IMR-90 (cell line): ENCODE results near the gene NDUFB4. TPM values are rescaled to one million over a fixed set of nuclear protein-coding genes. Genes with fewer than 3 reads are reported as not detected.

Experiments
- ATAC-seq: fragments of 200-7000 bp; cut with Tn5 transposase; 2 replicates; pipeline ENCODE4 v1.9.1; 2020; ENCODE audit warnings: low read depth, mild to moderate bottlenecking, moderate library complexity
- BruUV-seq: library from RNA; stranded (reverse); fragments of 400-500 nt; replicated peaks from 2 replicates; lab custom pipeline; 2021; lab: Mats Ljungman, UMichigan
- CTCF ChIA-PET: fragments of 300-600 bp; formaldehyde crosslinking; extraction: SDS; loops from one replicate; lab custom pipeline; 2021; ENCODE audit warnings: antibody characterized with exemption; lab: Yijun Ruan, JAX
- POLR2A ChIA-PET: fragments of 300-600 bp; sonication (Branson Sonifier 250); formaldehyde crosslinking; loops from one replicate; lab custom pipeline; 2022; ENCODE audit warnings: antibody characterized with exemption; ENCODE audit not compliant: unreplicated experiment; lab: Charles Lee
- DNase-seq: peaks from one replicate; pipeline ENCODE4 v3.0.0; 2013
- H2AFZ ChIP-seq: replicated peaks from 2 replicates; pipeline ENCODE3; 2013; ENCODE audit warnings: low read length, mild to moderate bottlenecking; ENCODE audit not compliant: poor library complexity
- H2AK5ac ChIP-seq: 2 replicates; pipeline ENCODE4 v1.6.1; 2013; ENCODE audit warnings: low read depth, low read length, inconsistent platforms
- H2AK9ac ChIP-seq: replicated peaks from 2 replicates; pipeline ENCODE3; 2013; ENCODE audit warnings: mild to moderate bottlenecking, low read depth, low read length, moderate library complexity; ENCODE audit not compliant: poor library complexity
- H2BK120ac ChIP-seq: 2 replicates; pipeline ENCODE4 v1.6.1; 2013; ENCODE audit warnings: low read depth, low read length, inconsistent platforms
- H2BK15ac ChIP-seq: 3 replicates; pipeline ENCODE4 v1.6.1; 2013; ENCODE audit warnings: low read depth, low read length, inconsistent platforms
- H2BK20ac ChIP-seq: 2 replicates; pipeline ENCODE4 v1.6.1; 2013; ENCODE audit warnings: low read depth, mild to moderate bottlenecking, inconsistent platforms, low read length, moderate library complexity
- H2BK5ac ChIP-seq: 2 replicates; pipeline ENCODE4 v1.6.1; 2013; ENCODE audit warnings: mild to moderate bottlenecking, low read depth, low read length, inconsistent platforms; ENCODE audit not compliant: poor library complexity, severe bottlenecking
- H3K14ac ChIP-seq: replicated peaks from 2 replicates; pipeline ENCODE4 v1.6.1; 2013; ENCODE audit warnings: low read depth, low read length, inconsistent platforms
- H3K18ac ChIP-seq: 2 replicates; pipeline ENCODE4 v1.6.1; 2013; ENCODE audit warnings: low read depth, low read length, control low read depth
- H3K23ac ChIP-seq: 2 replicates; pipeline ENCODE4 v1.6.1; 2013; ENCODE audit warnings: low read depth, low read length, inconsistent platforms
- H3K27ac ChIP-seq: 2 replicates; pipeline ENCODE4 v1.5.1; 2013; ENCODE audit warnings: mild to moderate bottlenecking, control low read depth, low read length; ENCODE audit not compliant: insufficient read depth
- H3K27me3 ChIP-seq: 2 replicates; pipeline ENCODE4 v1.6.1; 2013; ENCODE audit warnings: low read length; ENCODE audit not compliant: control insufficient read depth, insufficient read depth
- H3K36me3 ChIP-seq: 2 replicates; pipeline ENCODE4 v1.6.1; 2013; ENCODE audit warnings: low read length, mixed read lengths; ENCODE audit not compliant: control insufficient read depth, insufficient read depth
- H3K4ac ChIP-seq: 2 replicates; pipeline ENCODE4 v1.6.1; 2013; ENCODE audit warnings: low read depth, low read length, inconsistent platforms
- H3K4me1 ChIP-seq: 2 replicates; pipeline ENCODE4 v1.6.1; 2013; ENCODE audit warnings: low read length, mixed read lengths; ENCODE audit not compliant: control insufficient read depth, insufficient read depth
- H3K4me2 ChIP-seq: 2 replicates; pipeline ENCODE4 v1.6.1; 2013; ENCODE audit warnings: low read depth, mild to moderate bottlenecking, control low read depth, low read length, moderate library complexity
- H3K4me3 ChIP-seq: 2 replicates; pipeline ENCODE4 v1.5.1; 2013; ENCODE audit warnings: low read depth, mild to moderate bottlenecking, control low read depth, low read length, moderate library complexity; ENCODE audit not compliant: insufficient read depth
- H3K56ac ChIP-seq: 2 replicates; pipeline ENCODE4 v1.6.1; 2013; ENCODE audit warnings: low read length, inconsistent platforms; ENCODE audit not compliant: insufficient read depth; ENCODE audit errors: extremely low read depth
- H3K79me1 ChIP-seq, 2 experiments: 2 replicates each; pipeline ENCODE4 v1.6.1; 2013; ENCODE audit warnings: low read length in 2 of 2, inconsistent platforms in 1 of 2, low read depth in 1 of 2
- H3K9ac ChIP-seq: 2 replicates; pipeline ENCODE4 v1.6.1; 2013; ENCODE audit warnings: low read depth, low read length, control low read depth
- H3K9me1 ChIP-seq: 2 replicates; pipeline ENCODE4 v1.6.1; 2013; ENCODE audit warnings: low read length, inconsistent platforms; ENCODE audit not compliant: insufficient read depth
- H3K9me3 ChIP-seq: 2 replicates; pipeline ENCODE4 v1.6.1; 2013; ENCODE audit warnings: low read length; ENCODE audit not compliant: control insufficient read depth, insufficient read depth
- H4K20me1 ChIP-seq: 2 replicates; pipeline ENCODE4 v1.6.1; 2013; ENCODE audit warnings: low read length, inconsistent platforms; ENCODE audit not compliant: insufficient read depth
- H4K5ac ChIP-seq: 2 replicates; pipeline ENCODE4 v1.6.1; 2013; ENCODE audit warnings: mild to moderate bottlenecking, low read depth, low read length, control low read depth
- H4K8ac ChIP-seq, 2 experiments: 2 replicates each; pipeline ENCODE4 v1.6.1; 2013; ENCODE audit warnings: low read depth in 2 of 2, low read length in 2 of 2, control low read depth in 1 of 2, inconsistent platforms in 1 of 2
- H4K91ac ChIP-seq: 2 replicates; pipeline ENCODE4 v1.6.1; 2013; ENCODE audit warnings: low read depth, low read length, inconsistent platforms; ENCODE audit not compliant: insufficient read depth
- BHLHE40 ChIP-seq: fragments of 150-350 bp; IDR thresholded peaks from 2 replicates; pipeline ENCODE4 v1.6.1; 2016; ENCODE audit warnings: mild to moderate bottlenecking, low read depth, low read length
- CEBPB ChIP-seq: IDR thresholded peaks from 2 replicates; pipeline ENCODE4 v1.6.1; 2012; ENCODE audit warnings: low read depth, low read length, improper control_type of control experiment
- CHD1 ChIP-seq: IDR thresholded peaks from 2 replicates; pipeline ENCODE4 v1.6.1; 2012; ENCODE audit warnings: low read depth, low read length, improper control_type of control experiment
- FOS ChIP-seq: fragments of 150-350 bp; IDR thresholded peaks from 2 replicates; pipeline ENCODE4 v1.6.1; 2016; ENCODE audit warnings: low read depth, low read length
- MAFK ChIP-seq: IDR thresholded peaks from 2 replicates; pipeline ENCODE4 v1.6.1; 2012; ENCODE audit warnings: low read depth, low read length, improper control_type of control experiment
- MAZ ChIP-seq: IDR thresholded peaks from 2 replicates; pipeline ENCODE4 v1.6.1; 2012; ENCODE audit warnings: low read depth, mild to moderate bottlenecking, low read length, improper control_type of control experiment, moderate library complexity, borderline replicate concordance
- MXI1 ChIP-seq: IDR thresholded peaks from 2 replicates; pipeline ENCODE4 v1.6.1; 2012; ENCODE audit warnings: low read depth, mild to moderate bottlenecking, low read length, moderate library complexity, borderline replicate concordance
- NFE2L2 ChIP-seq: fragments of 150-350 bp; IDR thresholded peaks from 2 replicates; pipeline ENCODE4 v1.6.1; 2016; ENCODE audit warnings: low read depth, mild to moderate bottlenecking, low read length
- RAD21 ChIP-seq: IDR thresholded peaks from 2 replicates; pipeline ENCODE4 v1.6.1; 2012; ENCODE audit warnings: low read length, improper control_type of control experiment
- RCOR1 ChIP-seq: IDR thresholded peaks from 2 replicates; pipeline ENCODE4 v1.6.1; 2012; ENCODE audit warnings: mild to moderate bottlenecking, low read length, improper control_type of control experiment; ENCODE audit not compliant: insufficient replicate concordance
- RFX5 ChIP-seq: IDR thresholded peaks from 2 replicates; pipeline ENCODE4 v1.8.0; 2012; ENCODE audit warnings: low read depth, mild to moderate bottlenecking, low read length, moderate library complexity
- SMC3 ChIP-seq: fragments of 150-350 bp; IDR thresholded peaks from 2 replicates; pipeline ENCODE4 v1.6.1; 2016; ENCODE audit warnings: low read depth, mild to moderate bottlenecking, antibody characterized with exemption, low read length, moderate library complexity
- WGBS, 2 experiments: methylation state at CpG; one replicate each; pipeline versions ENCODE4 v1.1.5 to v1.1.7; 2013; ENCODE audit warnings: missing lambda C conversion rate in 2 of 2; ENCODE audit not compliant: insufficient read length in 1 of 2; ENCODE audit errors: extremely low coverage in 2 of 2; 5-methylcytosine and 5-hydroxymethylcytosine counted together
- dilution Hi-C: fragments of 300-500 bp; cut with HindIII; formaldehyde crosslinking; loops from one replicate; pipeline ENCODE4 v1.14.3; 2018; ENCODE audit warnings: low sequenced_read_pairs; ENCODE audit not compliant: unreplicated experiment
- in situ Hi-C: fragments of 300-500 bp; cut with MboI; formaldehyde crosslinking; loops from 3 replicates; pipeline ENCODE4 v1.14.3; 2019; ENCODE audit warnings: low sequenced_read_pairs, inconsistent platforms, mixed read lengths
- intact Hi-C: fragments of 100-400 bp; cut with micrococcal nuclease; formaldehyde crosslinking; loops from 2 replicates; pipeline ENCODE4 v1.10.0; 2022
- polyA plus RNA-seq, 3 experiments: library from polyadenylated mRNA; depleted of rRNA; stranded (reverse); fragments of >200 nt; gene quantifications; 2 replicates each; pipeline ENCODE4 v1.2.3, GENCODE V29; 2012; ENCODE audit warnings: low replicate concordance in 1 of 3
- total RNA-seq: library from RNA; depleted of rRNA; stranded (reverse); fragments of >200 nt; gene quantifications from 2 replicates; pipeline ENCODE4 v1.2.3, GENCODE V29; 2012
- TF ChIP-seq, protein P1 (sequence below): conservative IDR thresholded peaks from 2 replicates; pipeline ENCODE4 v1.5.1; 2012; ENCODE audit warnings: mild to moderate bottlenecking, low read depth, low read length, improper control_type of control experiment
- TF ChIP-seq, protein P2 (sequence below): fragments of 150-350 bp; IDR thresholded peaks from 2 replicates; pipeline ENCODE4 v1.6.1; 2016; ENCODE audit warnings: low read depth, mild to moderate bottlenecking, low read length, moderate library complexity, borderline replicate concordance

Gene NDUFB4
- total and polyA plus RNA-seq, 2 of the 4 experiments (the other 2 are of a cell fraction) = 53.9 to 278 TPM

DNA sequence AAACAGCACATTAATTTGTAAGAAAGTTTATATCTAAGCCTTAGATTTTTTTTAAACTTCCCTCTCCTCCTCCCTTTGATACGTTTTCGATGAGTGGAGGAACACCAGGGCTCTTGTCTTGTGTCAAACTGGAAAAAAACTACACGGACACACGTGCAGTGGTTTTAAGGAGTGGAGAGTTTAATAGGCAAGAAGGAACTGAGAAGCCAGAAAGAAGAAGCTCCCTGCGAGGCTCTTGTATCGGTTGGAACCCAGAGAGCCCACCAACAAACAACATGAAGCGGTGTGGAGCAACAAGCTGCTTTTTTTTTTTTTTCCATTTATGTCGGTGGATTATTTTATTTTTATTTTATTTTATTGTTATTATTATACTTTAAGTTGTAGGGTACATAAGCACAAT, 18.6 kb downstream of the NDUFB4 start:
- ChIA-PET POLR2A (interaction anchor here (0.6 kb wide), 1 partner anchor 884 kb away, joined by 3 read pairs; no protein-coding TSS in a partner anchor), CTCF (interaction anchor here (0.7 kb wide), 1 partner anchor 47 kb away, joined by 3 read pairs; no protein-coding TSS in a partner anchor)
- peaks cover 2% of the 10 kb centered on the region; the same call in 1 of the 2 replicates for H3K4me1 ChIP-seq
- H2BK5ac ChIP-seq = no peak overlapping the region
- H3K27me3 ChIP-seq = no peaks in the 10 kb centered on the region
- WGBS, 2 experiments = no CpG with 5 or more reads among the region's 8 CpGs
- H3K9me3 ChIP-seq = no peaks in the 10 kb centered on the region
- H2AFZ ChIP-seq = no peak overlapping the region
- no peaks in the 10 kb centered on the region for H3K79me1 ChIP-seq
- no peak overlapping the region for H3K4me3 ChIP-seq
- no peak for ATAC-seq
- no peak overlapping the region for H4K91ac ChIP-seq
- TF ChIP-seq FOS (no peak), CHD1 (no peak), RFX5 (no peak), MAFK (no peak), CEBPB (no peak), RAD21 (no peak), NFE2L2 (no peak), RCOR1 (no peak), MXI1 (no peak), BHLHE40 (no peak), MAZ (no peak), SMC3 (no peak)
- TF ChIP-seq, protein P1, sequence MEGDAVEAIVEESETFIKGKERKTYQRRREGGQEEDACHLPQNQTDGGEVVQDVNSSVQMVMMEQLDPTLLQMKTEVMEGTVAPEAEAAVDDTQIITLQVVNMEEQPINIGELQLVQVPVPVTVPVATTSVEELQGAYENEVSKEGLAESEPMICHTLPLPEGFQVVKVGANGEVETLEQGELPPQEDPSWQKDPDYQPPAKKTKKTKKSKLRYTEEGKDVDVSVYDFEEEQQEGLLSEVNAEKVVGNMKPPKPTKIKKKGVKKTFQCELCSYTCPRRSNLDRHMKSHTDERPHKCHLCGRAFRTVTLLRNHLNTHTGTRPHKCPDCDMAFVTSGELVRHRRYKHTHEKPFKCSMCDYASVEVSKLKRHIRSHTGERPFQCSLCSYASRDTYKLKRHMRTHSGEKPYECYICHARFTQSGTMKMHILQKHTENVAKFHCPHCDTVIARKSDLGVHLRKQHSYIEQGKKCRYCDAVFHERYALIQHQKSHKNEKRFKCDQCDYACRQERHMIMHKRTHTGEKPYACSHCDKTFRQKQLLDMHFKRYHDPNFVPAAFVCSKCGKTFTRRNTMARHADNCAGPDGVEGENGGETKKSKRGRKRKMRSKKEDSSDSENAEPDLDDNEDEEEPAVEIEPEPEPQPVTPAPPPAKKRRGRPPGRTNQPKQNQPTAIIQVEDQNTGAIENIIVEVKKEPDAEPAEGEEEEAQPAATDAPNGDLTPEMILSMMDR = no peak
- TF ChIP-seq, protein P2, sequence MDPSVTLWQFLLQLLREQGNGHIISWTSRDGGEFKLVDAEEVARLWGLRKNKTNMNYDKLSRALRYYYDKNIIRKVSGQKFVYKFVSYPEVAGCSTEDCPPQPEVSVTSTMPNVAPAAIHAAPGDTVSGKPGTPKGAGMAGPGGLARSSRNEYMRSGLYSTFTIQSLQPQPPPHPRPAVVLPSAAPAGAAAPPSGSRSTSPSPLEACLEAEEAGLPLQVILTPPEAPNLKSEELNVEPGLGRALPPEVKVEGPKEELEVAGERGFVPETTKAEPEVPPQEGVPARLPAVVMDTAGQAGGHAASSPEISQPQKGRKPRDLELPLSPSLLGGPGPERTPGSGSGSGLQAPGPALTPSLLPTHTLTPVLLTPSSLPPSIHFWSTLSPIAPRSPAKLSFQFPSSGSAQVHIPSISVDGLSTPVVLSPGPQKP = no peak
- H3K27ac ChIP-seq = no peak overlapping the region
- H3K4ac ChIP-seq = no peak overlapping the region
- no peaks in the 10 kb centered on the region for H3K36me3 ChIP-seq
- H2AK9ac ChIP-seq = no peak overlapping the region
- H3K9ac ChIP-seq = no peak overlapping the region
- H4K5ac ChIP-seq = no peak overlapping the region
- H4K8ac ChIP-seq = no peak overlapping the region
- no peak for DNase-seq
- no peak overlapping the region for H2BK20ac ChIP-seq
- no peak overlapping the region for H2AK5ac ChIP-seq
- dilution Hi-C loops = no loop called here
- no peak overlapping the region for H2BK120ac ChIP-seq
- no peak overlapping the region for H3K56ac ChIP-seq
- H4K20me1 ChIP-seq = no peaks in the 10 kb centered on the region
- in situ Hi-C loops = no loop called here
- no peak overlapping the region for H2BK15ac ChIP-seq
- no peak overlapping the region for H3K18ac ChIP-seq
- H3K9me1 ChIP-seq = no peaks in the 10 kb centered on the region
- no peak overlapping the region for H3K23ac ChIP-seq
- H3K4me2 ChIP-seq = no peak overlapping the region
- intact Hi-C loops = no loop called here
- no TSS peak for BruUV-seq
- no peak overlapping the region for H3K14ac ChIP-seq
